ENCODE measurements around the gene KLHDC7B. TPM values are rescaled to one million over a fixed set of nuclear protein-coding genes. Genes with fewer than 3 reads are reported as not detected.

KLHDC7B gene
- total RNA-seq, 1 experiment from 2014 or later = not detected

DNA sequence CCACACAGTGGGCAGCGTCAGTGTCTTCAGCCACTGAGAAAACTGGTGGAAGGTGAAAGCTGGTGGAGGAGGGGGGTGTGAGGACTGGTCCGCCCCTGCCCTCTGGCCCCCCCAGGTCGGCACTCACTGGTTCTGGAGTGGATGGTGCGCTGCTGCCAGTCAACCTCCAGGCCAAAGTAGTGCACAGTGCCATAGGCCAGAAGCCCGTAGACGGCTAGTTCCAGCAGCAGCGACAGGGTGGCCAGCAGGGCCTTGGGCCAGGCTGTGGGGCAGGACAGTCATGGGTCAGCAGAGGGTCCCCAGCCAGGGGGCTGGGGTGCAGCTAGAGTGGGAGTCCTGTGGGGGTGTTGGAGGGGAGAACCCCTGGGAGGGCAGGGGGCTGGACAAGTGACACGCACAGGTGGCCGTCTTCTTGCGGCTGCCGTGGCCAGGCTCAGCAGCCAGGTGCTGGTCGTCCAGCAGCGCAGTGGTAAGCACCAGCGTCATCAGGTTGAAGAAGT lies 40.4 kb upstream of the KLHDC7B start:
- Mint-ChIP-seq H3K27ac (no peak overlapping the region), H3K27me3 (ENCODE audit: low read depth) (no peaks in the 10 kb centered on the region), H3K4me3 (no peak overlapping the region), H3K36me3 (no peaks in the 10 kb centered on the region), H3K9me3 (no peaks in the 10 kb centered on the region), H3K4me1 (peaks cover 10% of the 10 kb centered on the region)
- POLR2A ChIA-PET = no interaction called here
- CTCF ChIA-PET = interaction anchor here (1.8 kb wide), 1 partner anchor 7 kb away, joined by 9 read pairs; no protein-coding TSS in a partner anchor
- TF ChIP-seq TEAD1 (CRISPR knock-in tag; IDR thresholded peaks at IDR 0.05) (no peak), GRHL2 (CRISPR knock-in tag; IDR thresholded peaks at IDR 0.05; ENCODE audit: insufficient replicate concordance, severe bottlenecking) (no peak), JAZF1 (CRISPR knock-in tag; IDR thresholded peaks at IDR 0.05) (no peak)
- TF ChIP-seq, protein P1, sequence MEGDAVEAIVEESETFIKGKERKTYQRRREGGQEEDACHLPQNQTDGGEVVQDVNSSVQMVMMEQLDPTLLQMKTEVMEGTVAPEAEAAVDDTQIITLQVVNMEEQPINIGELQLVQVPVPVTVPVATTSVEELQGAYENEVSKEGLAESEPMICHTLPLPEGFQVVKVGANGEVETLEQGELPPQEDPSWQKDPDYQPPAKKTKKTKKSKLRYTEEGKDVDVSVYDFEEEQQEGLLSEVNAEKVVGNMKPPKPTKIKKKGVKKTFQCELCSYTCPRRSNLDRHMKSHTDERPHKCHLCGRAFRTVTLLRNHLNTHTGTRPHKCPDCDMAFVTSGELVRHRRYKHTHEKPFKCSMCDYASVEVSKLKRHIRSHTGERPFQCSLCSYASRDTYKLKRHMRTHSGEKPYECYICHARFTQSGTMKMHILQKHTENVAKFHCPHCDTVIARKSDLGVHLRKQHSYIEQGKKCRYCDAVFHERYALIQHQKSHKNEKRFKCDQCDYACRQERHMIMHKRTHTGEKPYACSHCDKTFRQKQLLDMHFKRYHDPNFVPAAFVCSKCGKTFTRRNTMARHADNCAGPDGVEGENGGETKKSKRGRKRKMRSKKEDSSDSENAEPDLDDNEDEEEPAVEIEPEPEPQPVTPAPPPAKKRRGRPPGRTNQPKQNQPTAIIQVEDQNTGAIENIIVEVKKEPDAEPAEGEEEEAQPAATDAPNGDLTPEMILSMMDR (IDR thresholded peaks at IDR 0.05) = no peak
- TF ChIP-seq, protein P2, sequence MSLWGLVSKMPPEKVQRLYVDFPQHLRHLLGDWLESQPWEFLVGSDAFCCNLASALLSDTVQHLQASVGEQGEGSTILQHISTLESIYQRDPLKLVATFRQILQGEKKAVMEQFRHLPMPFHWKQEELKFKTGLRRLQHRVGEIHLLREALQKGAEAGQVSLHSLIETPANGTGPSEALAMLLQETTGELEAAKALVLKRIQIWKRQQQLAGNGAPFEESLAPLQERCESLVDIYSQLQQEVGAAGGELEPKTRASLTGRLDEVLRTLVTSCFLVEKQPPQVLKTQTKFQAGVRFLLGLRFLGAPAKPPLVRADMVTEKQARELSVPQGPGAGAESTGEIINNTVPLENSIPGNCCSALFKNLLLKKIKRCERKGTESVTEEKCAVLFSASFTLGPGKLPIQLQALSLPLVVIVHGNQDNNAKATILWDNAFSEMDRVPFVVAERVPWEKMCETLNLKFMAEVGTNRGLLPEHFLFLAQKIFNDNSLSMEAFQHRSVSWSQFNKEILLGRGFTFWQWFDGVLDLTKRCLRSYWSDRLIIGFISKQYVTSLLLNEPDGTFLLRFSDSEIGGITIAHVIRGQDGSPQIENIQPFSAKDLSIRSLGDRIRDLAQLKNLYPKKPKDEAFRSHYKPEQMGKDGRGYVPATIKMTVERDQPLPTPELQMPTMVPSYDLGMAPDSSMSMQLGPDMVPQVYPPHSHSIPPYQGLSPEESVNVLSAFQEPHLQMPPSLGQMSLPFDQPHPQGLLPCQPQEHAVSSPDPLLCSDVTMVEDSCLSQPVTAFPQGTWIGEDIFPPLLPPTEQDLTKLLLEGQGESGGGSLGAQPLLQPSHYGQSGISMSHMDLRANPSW (CRISPR knock-in tag; conservative IDR thresholded peaks at IDR 0.05; ENCODE audit: low read depth) = no peak
- DNase-seq (ENCODE audit: low spot score) = no peak
- ATAC-seq = no peak

DNA sequence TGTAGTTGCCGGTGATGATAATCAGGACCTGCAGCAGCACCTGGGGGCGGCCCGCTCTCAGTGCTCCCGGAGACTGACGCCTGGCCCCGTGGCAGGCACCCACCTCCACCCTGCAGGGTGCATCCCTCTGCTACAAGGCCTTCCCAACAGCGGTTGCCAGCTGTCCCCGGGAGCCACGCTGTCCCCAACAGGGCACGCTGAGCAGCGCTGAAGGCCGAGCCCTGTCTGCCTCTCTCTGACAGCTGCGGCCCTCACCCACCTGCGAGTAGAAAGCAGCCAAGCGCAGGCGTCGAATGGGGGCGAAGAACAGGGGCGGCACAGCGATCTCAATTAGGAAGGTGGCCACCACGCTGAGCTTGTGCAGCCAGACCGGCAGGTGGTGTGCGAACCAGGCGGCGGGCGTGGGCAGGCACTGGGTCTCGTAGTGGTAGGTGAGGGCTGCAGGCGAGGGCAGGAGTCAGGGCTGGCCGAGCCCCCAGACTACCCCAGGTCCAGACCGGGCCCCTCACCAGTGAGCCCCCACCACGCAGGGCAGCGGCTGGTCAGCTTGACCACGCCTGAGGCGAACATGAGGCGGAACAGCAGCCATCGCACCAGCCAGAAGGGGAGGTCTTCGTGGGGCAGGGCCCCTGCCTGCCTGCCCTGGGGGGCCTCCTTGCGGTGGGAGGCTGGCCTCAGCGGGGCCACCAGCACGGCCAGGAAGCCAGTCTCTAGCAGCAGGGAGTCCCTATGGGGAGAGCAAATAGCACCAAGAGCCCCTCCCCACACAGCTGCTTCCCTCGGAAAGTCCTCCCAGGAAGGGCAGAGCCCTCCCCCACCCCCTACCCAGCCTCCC lies 39.7 kb upstream of the KLHDC7B start:
- no peaks in the 10 kb centered on the region for H3K27me3 Mint-ChIP-seq (ENCODE audit: low read depth)
- CTCF ChIA-PET = interaction anchor here (0.7 to 1.8 kb wide), 2 partner anchors 8 to 20 kb away, joined by 4 to 9 read pairs; partner anchors contain the start of gene SCO2
- no peak for DNase-seq (ENCODE audit: low spot score)
- no peaks in the 10 kb centered on the region for H3K36me3 Mint-ChIP-seq
- peaks cover 10% of the 10 kb centered on the region for H3K4me1 Mint-ChIP-seq
- no peak for ATAC-seq
- no peak overlapping the region for H3K27ac Mint-ChIP-seq
- POLR2A ChIA-PET = no interaction called here
- H3K4me3 Mint-ChIP-seq = peak overlapping the region; percentile 91; the same call in 1 of the 2 replicates
- no peak for TF ChIP-seq GTF2I (CRISPR knock-in tag; conservative IDR thresholded peaks at IDR 0.05)
- no peak for TF ChIP-seq FOXP1 (CRISPR knock-in tag; IDR thresholded peaks at IDR 0.05; ENCODE audit: borderline replicate concordance)
- no peaks in the 10 kb centered on the region for H3K9me3 Mint-ChIP-seq

DNA sequence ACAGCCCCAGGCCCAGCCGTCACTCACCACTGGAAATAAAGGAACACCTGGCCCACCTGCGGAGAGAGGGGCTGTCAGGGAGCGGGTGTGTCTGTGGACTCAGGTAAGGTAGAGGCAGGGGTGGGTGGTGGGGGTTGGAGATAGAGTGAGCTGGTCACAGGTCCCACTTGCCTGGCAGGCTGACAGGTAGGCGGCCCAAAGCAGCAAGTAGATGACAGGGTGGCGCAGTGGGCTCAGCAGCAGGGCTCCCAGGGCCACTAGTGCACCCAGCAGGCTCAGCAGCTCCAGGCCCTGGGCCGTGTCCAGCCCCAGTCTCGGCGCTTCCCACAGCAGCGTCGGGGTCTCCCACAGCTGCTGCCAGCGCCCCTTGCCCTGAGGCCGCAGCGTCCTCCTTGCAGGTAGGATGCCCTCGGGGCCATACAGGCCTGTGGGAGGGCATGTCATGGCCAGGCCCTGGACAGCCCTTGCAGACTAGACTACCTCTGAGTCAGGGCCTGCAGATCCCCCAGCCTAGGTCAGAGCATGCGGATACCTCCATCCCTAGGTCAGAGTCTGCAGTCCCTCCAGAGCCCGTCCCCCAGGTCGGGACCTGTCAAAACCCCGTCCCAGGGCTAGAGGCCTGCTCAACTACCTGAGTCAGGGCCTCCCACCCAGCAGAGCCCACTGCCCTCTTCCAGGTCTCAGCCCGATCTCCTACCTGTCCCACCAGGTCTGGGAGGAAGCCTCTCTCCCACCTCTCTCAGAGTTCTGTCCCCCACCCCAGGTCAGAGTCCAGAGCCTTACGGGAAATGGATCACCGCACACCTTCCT lies 38.9 kb upstream of the KLHDC7B start:
- TF ChIP-seq, protein P3, sequence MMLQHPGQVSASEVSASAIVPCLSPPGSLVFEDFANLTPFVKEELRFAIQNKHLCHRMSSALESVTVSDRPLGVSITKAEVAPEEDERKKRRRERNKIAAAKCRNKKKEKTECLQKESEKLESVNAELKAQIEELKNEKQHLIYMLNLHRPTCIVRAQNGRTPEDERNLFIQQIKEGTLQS (CRISPR knock-in tag; conservative IDR thresholded peaks at IDR 0.05) = 0 out of 2 replicates have a peak, but pooled peaks have one; percentile 60
- TF ChIP-seq SP1 (CRISPR knock-in tag; conservative IDR thresholded peaks at IDR 0.05) = no peak
- TF ChIP-seq RELA (CRISPR knock-in tag; IDR thresholded peaks at IDR 0.05; ENCODE audit: borderline replicate concordance) = no peak
- no peak for TF ChIP-seq KAT7 (CRISPR knock-in tag; IDR thresholded peaks at IDR 0.05; ENCODE audit: borderline replicate concordance)
- no peak for TF ChIP-seq SMAD3 (CRISPR knock-in tag; IDR thresholded peaks at IDR 0.05; ENCODE audit: borderline replicate concordance)
- no peak for TF ChIP-seq ZNF232 (CRISPR knock-in tag; IDR thresholded peaks at IDR 0.05)
- TF ChIP-seq TEAD1 (CRISPR knock-in tag; IDR thresholded peaks at IDR 0.05) = 0 out of 2 replicates have a peak, but pooled peaks have one; percentile 24
- TF ChIP-seq, protein P4, sequence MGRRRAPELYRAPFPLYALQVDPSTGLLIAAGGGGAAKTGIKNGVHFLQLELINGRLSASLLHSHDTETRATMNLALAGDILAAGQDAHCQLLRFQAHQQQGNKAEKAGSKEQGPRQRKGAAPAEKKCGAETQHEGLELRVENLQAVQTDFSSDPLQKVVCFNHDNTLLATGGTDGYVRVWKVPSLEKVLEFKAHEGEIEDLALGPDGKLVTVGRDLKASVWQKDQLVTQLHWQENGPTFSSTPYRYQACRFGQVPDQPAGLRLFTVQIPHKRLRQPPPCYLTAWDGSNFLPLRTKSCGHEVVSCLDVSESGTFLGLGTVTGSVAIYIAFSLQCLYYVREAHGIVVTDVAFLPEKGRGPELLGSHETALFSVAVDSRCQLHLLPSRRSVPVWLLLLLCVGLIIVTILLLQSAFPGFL (CRISPR knock-in tag; IDR thresholded peaks at IDR 0.05; ENCODE audit: borderline replicate concordance) = no peak
- no peak for TF ChIP-seq ZNF396 (CRISPR knock-in tag; IDR thresholded peaks at IDR 0.05; ENCODE audit: borderline replicate concordance)
- TF ChIP-seq FOXP1 (CRISPR knock-in tag; IDR thresholded peaks at IDR 0.05; ENCODE audit: borderline replicate concordance) = no peak
- Mint-ChIP-seq H3K36me3 (no peaks in the 10 kb centered on the region), H3K4me1 (peaks cover 10% of the 10 kb centered on the region), H3K4me3 (peak overlapping the region; percentile 91), H3K27ac (no peak overlapping the region), H3K27me3 (ENCODE audit: low read depth) (no peaks in the 10 kb centered on the region), H3K9me3 (no peaks in the 10 kb centered on the region)
- DNase-seq (ENCODE audit: low spot score) (no peak), ATAC-seq (peak; percentile 2)
- POLR2A ChIA-PET = interaction anchor here (1.3 kb wide), 1 partner anchor 19 kb away, joined by 13 read pairs; the partner anchor contains the start of gene SCO2
- CTCF ChIA-PET = interaction anchor here (0.7 to 1.8 kb wide), 5 partner anchors 9 to 266 kb away, joined by 3 to 9 read pairs (median 4); partner anchors contain the start of gene SCO2
